Measurements from ENCODE around the gene MRPL48.

Gene MRPL48

GRCh38 chr11:73839123-73839457 is 51.4 kb downstream of the MRPL48 start:
- DNase-seq (ENCODE audit: low read depth), result no peak
- TF ChIP-seq, protein P1, sequence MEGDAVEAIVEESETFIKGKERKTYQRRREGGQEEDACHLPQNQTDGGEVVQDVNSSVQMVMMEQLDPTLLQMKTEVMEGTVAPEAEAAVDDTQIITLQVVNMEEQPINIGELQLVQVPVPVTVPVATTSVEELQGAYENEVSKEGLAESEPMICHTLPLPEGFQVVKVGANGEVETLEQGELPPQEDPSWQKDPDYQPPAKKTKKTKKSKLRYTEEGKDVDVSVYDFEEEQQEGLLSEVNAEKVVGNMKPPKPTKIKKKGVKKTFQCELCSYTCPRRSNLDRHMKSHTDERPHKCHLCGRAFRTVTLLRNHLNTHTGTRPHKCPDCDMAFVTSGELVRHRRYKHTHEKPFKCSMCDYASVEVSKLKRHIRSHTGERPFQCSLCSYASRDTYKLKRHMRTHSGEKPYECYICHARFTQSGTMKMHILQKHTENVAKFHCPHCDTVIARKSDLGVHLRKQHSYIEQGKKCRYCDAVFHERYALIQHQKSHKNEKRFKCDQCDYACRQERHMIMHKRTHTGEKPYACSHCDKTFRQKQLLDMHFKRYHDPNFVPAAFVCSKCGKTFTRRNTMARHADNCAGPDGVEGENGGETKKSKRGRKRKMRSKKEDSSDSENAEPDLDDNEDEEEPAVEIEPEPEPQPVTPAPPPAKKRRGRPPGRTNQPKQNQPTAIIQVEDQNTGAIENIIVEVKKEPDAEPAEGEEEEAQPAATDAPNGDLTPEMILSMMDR (IDR thresholded peaks at IDR 0.05; ENCODE audit: low read length, missing control alignments), result no peak
- H3K4me3 ChIP-seq (replicated peaks; ENCODE audit: low read depth, low read length), result no peak overlapping the region

GRCh38 chr11:73851046-73851764 is 63.5 kb downstream of the MRPL48 start:
- TF ChIP-seq, protein P1 (IDR thresholded peaks at IDR 0.05; ENCODE audit: low read length, missing control alignments), result no peak
- H3K4me3 ChIP-seq (replicated peaks; ENCODE audit: low read depth, low read length), result no peak overlapping the region
- no peak for DNase-seq (ENCODE audit: low read depth)

GRCh38 chr11:73852049-73852448 is 64.4 kb downstream of the MRPL48 start:
- DNase-seq (ENCODE audit: low read depth), result no peak
- no peak overlapping the region for H3K4me3 ChIP-seq (replicated peaks; ENCODE audit: low read depth, low read length)
- TF ChIP-seq, protein P1 (IDR thresholded peaks at IDR 0.05; ENCODE audit: low read length, missing control alignments), result no peak

- TF ChIP-seq, protein P1 (IDR thresholded peaks at IDR 0.05; ENCODE audit: low read length, missing control alignments), result no peak
- peak; percentile 43 for DNase-seq (ENCODE audit: low read depth)
- no peak overlapping the region for H3K4me3 ChIP-seq (replicated peaks; ENCODE audit: low read depth, low read length)
These were observed 67.0 kb downstream of the MRPL48 start for GRCh38 chr11:73854680-73855079.

DNA sequence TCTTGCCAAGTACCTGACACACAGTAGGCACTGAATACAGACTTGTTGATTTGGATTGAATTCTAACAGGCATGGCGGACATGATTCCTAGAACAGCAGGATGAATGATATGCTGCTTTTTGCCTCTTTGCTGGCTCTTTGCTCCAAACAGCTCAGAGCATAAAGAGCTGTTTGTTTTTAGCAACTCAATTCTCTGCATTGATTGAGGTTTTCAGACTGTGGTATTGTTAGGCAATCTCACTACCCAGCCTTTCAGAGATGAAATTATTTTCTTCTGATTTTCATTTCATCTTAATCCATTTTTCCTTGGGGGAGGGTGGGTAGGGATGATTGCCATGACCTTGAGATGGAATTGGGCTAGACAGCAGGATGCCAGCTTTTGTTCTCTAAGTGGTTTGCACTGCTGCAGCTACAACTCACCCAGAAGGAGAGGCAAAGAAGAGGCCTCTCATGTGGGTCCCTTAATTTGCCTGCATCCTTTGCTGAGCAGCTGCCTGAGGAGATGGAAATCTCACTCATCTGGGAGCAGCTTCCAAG is 68.4 kb downstream of the MRPL48 start:
- no peak overlapping the region for H3K4me3 ChIP-seq (replicated peaks; ENCODE audit: low read depth, low read length)
- TF ChIP-seq, protein P1 (IDR thresholded peaks at IDR 0.05; ENCODE audit: low read length, missing control alignments), result no peak
- DNase-seq (ENCODE audit: low read depth), result no peak

- no peak for DNase-seq (ENCODE audit: low read depth)
- H3K4me3 ChIP-seq (replicated peaks; ENCODE audit: low read depth, low read length), result no peak overlapping the region
- TF ChIP-seq, protein P1 (IDR thresholded peaks at IDR 0.05; ENCODE audit: low read length, missing control alignments), result no peak
These were observed 72.0 kb downstream of the MRPL48 start for GRCh38 chr11:73859671-73860070.

GRCh38 chr11:73860202-73860601 is 72.5 kb downstream of the MRPL48 start:
- no peak overlapping the region for H3K4me3 ChIP-seq (replicated peaks; ENCODE audit: low read depth, low read length)
- TF ChIP-seq, protein P1 (IDR thresholded peaks at IDR 0.05; ENCODE audit: low read length, missing control alignments), result no peak
- no peak for DNase-seq (ENCODE audit: low read depth)
